OCI-LY1 (cell line): ENCODE results near the gene A2ML1.
"Not testable (repeated sequence)": the region's sequence is repeated elsewhere in the genome, so short reads cannot be mapped to it uniquely, and the experiment has no call there.

ENCODE experiments used
- H2AFZ ChIP-seq: fragments of 200-600 bp; sonication (generic), shearing (Covaris generic); 2 replicates; pipeline ENCODE4 v1.6.0; 2014; ENCODE audit warnings: antibody characterized with exemption, mild to moderate bottlenecking, low read length
- H3F3A ChIP-seq: fragments of 200-600 bp; sonication (generic), shearing (Covaris generic); 2 replicates; pipeline ENCODE4 v1.6.0; 2014; ENCODE audit warnings: mild to moderate bottlenecking, antibody characterized with exemption, low read length, moderate library complexity; ENCODE audit not compliant: insufficient read depth
- H3K27ac ChIP-seq: fragments of 200-600 bp; sonication (generic); 2 replicates; pipeline ENCODE4 v1.5.1; 2014; ENCODE audit warnings: low read length, mixed run types, mild to moderate bottlenecking, low read depth; ENCODE audit not compliant: poor library complexity, severe bottlenecking
- H3K27me3 ChIP-seq: fragments of 200-600 bp; sonication (generic); 2 replicates; pipeline ENCODE4 v1.6.0; 2014; ENCODE audit warnings: antibody characterized with exemption, mild to moderate bottlenecking, low read length, moderate library complexity; ENCODE audit not compliant: insufficient read depth
- H3K36me3 ChIP-seq: fragments of 200-600 bp; sonication (generic); 2 replicates; pipeline ENCODE4 v1.6.1; 2014; ENCODE audit warnings: mild to moderate bottlenecking, antibody characterized with exemption, low read length, moderate library complexity, mixed read lengths; ENCODE audit not compliant: insufficient read depth
- H3K4me1 ChIP-seq: fragments of 200-600 bp; sonication (generic); 2 replicates; pipeline ENCODE4 v1.5.1; 2014; ENCODE audit warnings: mild to moderate bottlenecking, low read length, moderate library complexity; ENCODE audit not compliant: insufficient read depth, severe bottlenecking
- H3K4me2 ChIP-seq: fragments of 200-600 bp; sonication (generic), shearing (Covaris generic); 2 replicates; pipeline ENCODE4 v1.6.1; 2014; ENCODE audit warnings: low read length
- H3K4me3 ChIP-seq: fragments of 200-600 bp; sonication (generic); 2 replicates; pipeline ENCODE4 v1.5.1; 2014; ENCODE audit warnings: low read length, low read depth, mild to moderate bottlenecking, mixed read lengths; ENCODE audit not compliant: poor library complexity, severe bottlenecking
- H3K79me2 ChIP-seq: fragments of 200-600 bp; shearing (Covaris generic); 2 replicates; pipeline ENCODE4 v1.6.1; 2016; ENCODE audit warnings: mixed run types, low read length, mixed read lengths; ENCODE audit not compliant: insufficient read depth
- H3K9ac ChIP-seq: fragments of 200-600 bp; sonication (generic), shearing (Covaris generic); 2 replicates; pipeline ENCODE4 v1.6.1; 2014; ENCODE audit warnings: mild to moderate bottlenecking, low read length, mixed read lengths
- H3K9me2 ChIP-seq: fragments of 200-600 bp; sonication (generic), shearing (Covaris generic); 2 replicates; pipeline ENCODE4 v1.6.1; 2014; ENCODE audit warnings: low read depth, mild to moderate bottlenecking, low read length, mixed read lengths
- H3K9me3 ChIP-seq: fragments of 200-600 bp; shearing (Covaris generic); 2 replicates; pipeline ENCODE4 v1.6.1; 2014; ENCODE audit warnings: low read length, mixed read lengths
- H4K20me1 ChIP-seq: fragments of 200-600 bp; sonication (generic), shearing (Covaris generic); 2 replicates; pipeline ENCODE4 v1.6.0; 2016; ENCODE audit warnings: mild to moderate bottlenecking, low read length; ENCODE audit not compliant: insufficient read depth
- CTCF ChIP-seq: fragments of 200-600 bp; sonication (generic), shearing (Covaris generic); IDR thresholded peaks from 2 replicates; pipeline ENCODE4 v1.5.1; 2017; ENCODE audit warnings: mild to moderate bottlenecking, antibody characterized with exemption, low read length, moderate library complexity, mixed read lengths
- EZH2 ChIP-seq: fragments of 200-600 bp; sonication (generic), shearing (Covaris generic); IDR thresholded peaks from 2 replicates; pipeline ENCODE4 v1.8.0; 2017; ENCODE audit warnings: borderline replicate concordance, mixed run types, mild to moderate bottlenecking, antibody characterized with exemption, low read length, moderate library complexity, mixed read lengths

A2ML1 gene

GRCh38 chr12:8818526-8818925 lies 3.9 kb upstream of the A2ML1 start:
- H2AFZ ChIP-seq = no peak overlapping the region
- no peaks in the 10 kb centered on the region for H3K79me2 ChIP-seq
- no peaks in the 10 kb centered on the region for H3K9me2 ChIP-seq
- TF ChIP-seq EZH2 = no peak
- TF ChIP-seq CTCF = no peak
- no peaks in the 10 kb centered on the region for H3K9me3 ChIP-seq
- H3K9ac ChIP-seq = no peak overlapping the region
- no peaks in the 10 kb centered on the region for H4K20me1 ChIP-seq
- H3K4me1 ChIP-seq = peaks cover 11% of the 10 kb centered on the region
- no peaks in the 10 kb centered on the region for H3K27me3 ChIP-seq
- no peaks in the 10 kb centered on the region for H3F3A ChIP-seq
- H3K4me3 ChIP-seq = no peak overlapping the region
- no peak overlapping the region for H3K4me2 ChIP-seq
- H3K36me3 ChIP-seq = no peaks in the 10 kb centered on the region
- H3K27ac ChIP-seq = no peak overlapping the region

- no peaks in the 10 kb centered on the region for H4K20me1 ChIP-seq
- H3K79me2 ChIP-seq = no peaks in the 10 kb centered on the region
- no peak overlapping the region for H3K4me2 ChIP-seq
- no peak overlapping the region for H2AFZ ChIP-seq
- no peak for TF ChIP-seq CTCF
- no peak for TF ChIP-seq EZH2
- no peaks in the 10 kb centered on the region for H3K9me2 ChIP-seq
- H3K4me1 ChIP-seq = peaks cover 20% of the 10 kb centered on the region
- H3K27ac ChIP-seq = no peak overlapping the region
- H3F3A ChIP-seq = no peaks in the 10 kb centered on the region
- H3K36me3 ChIP-seq = no peaks in the 10 kb centered on the region
- H3K9me3 ChIP-seq = no peaks in the 10 kb centered on the region
- no peak overlapping the region for H3K4me3 ChIP-seq
- H3K27me3 ChIP-seq = no peaks in the 10 kb centered on the region
- H3K9ac ChIP-seq = no peak overlapping the region
Observed at GRCh38 chr12:8819666-8819980, 2.8 kb upstream of the A2ML1 start.

- not testable (repeated sequence) for H3K36me3 ChIP-seq
Observed at GRCh38 chr12:8820676-8821407, 1.6 kb upstream of the A2ML1 start.

GRCh38 chr12:8821591-8821990 lies 830 bp upstream of the A2ML1 start:
- H3F3A ChIP-seq = no peaks in the 10 kb centered on the region

More at GRCh38 chr12:8820676-8821407, 1.6 kb upstream of the A2ML1 start:
- not testable (repeated sequence) for H3K4me2 ChIP-seq, H3K9me3 ChIP-seq, H3K9me2 ChIP-seq, H3F3A ChIP-seq, H3K27me3 ChIP-seq, H3K79me2 ChIP-seq, H2AFZ ChIP-seq, H3K4me3 ChIP-seq, H4K20me1 ChIP-seq, H3K27ac ChIP-seq, H3K9ac ChIP-seq
- H3K4me1 ChIP-seq = peaks cover 20% of the 10 kb centered on the region

More at GRCh38 chr12:8821591-8821990, 830 bp upstream of the A2ML1 start:
- Histone ChIP-seq H3K36me3 (no peaks in the 10 kb centered on the region), H3K9me3 (0 out of 2 replicates have a peak, but pooled peaks cover 3% of the 10 kb centered on the region), H3K27me3 (no peaks in the 10 kb centered on the region), H2AFZ (no peak overlapping the region), H3K4me1 (peaks cover 20% of the 10 kb centered on the region), H3K4me3 (no peak overlapping the region), H3K9ac (no peak overlapping the region), H3K4me2 (no peak overlapping the region), H4K20me1 (no peaks in the 10 kb centered on the region), H3K79me2 (no peaks in the 10 kb centered on the region), H3K9me2 (no peaks in the 10 kb centered on the region), H3K27ac (no peak overlapping the region)
- TF ChIP-seq CTCF (no peak), EZH2 (no peak)
